RWPE2 (cell line): Measurements from ENCODE around the gene TXNDC12.

Source experiments
- ATAC-seq: fragments of 200-7000 bp; cut with Tn5 transposase; 3 replicates; pipeline ENCODE4 v1.9.1; 2021; ENCODE audit warnings: low read depth
- DNase-seq: peaks from one replicate; pipeline ENCODE4 v3.0.0-alpha.2; 2020; ENCODE audit warnings: low spot score
- H3K27ac ChIP-seq: fragments of 450-650 bp; 2 replicates; pipeline ENCODE4 v1.5.1; 2017; ENCODE audit warnings: mild to moderate bottlenecking; ENCODE audit not compliant: poor library complexity, severe bottlenecking
- H3K27me3 ChIP-seq: fragments of 250-450 bp; sonication (Bioruptor Pico); 2 replicates; pipeline ENCODE4 v1.5.1; 2021; ENCODE audit warnings: mild to moderate bottlenecking, moderate library complexity; ENCODE audit not compliant: insufficient read depth, poor library complexity, severe bottlenecking
- H3K36me3 ChIP-seq: fragments of 250-450 bp; sonication (Bioruptor Pico); 2 replicates; pipeline ENCODE4 v1.5.1; 2020; ENCODE audit warnings: low read depth, mild to moderate bottlenecking, moderate library complexity
- H3K4me1 ChIP-seq: fragments of 250-450 bp; sonication (Bioruptor Pico); 2 replicates; pipeline ENCODE4 v1.5.1; 2021; ENCODE audit warnings: mild to moderate bottlenecking, moderate library complexity; ENCODE audit not compliant: insufficient read depth, poor library complexity, severe bottlenecking
- H3K4me3 ChIP-seq: fragments of 250-450 bp; sonication (Bioruptor Pico); 2 replicates; pipeline ENCODE4 v1.5.1; 2021; ENCODE audit warnings: mild to moderate bottlenecking, moderate library complexity; ENCODE audit not compliant: severe bottlenecking
- H3K9me3 ChIP-seq: fragments of 250-450 bp; sonication (Bioruptor Pico); 2 replicates; pipeline ENCODE4 v1.5.1; 2021; ENCODE audit warnings: mild to moderate bottlenecking, moderate library complexity; ENCODE audit not compliant: severe bottlenecking
- CTCF ChIP-seq: fragments of 450-650 bp; IDR thresholded peaks from one replicate; pipeline ENCODE4 v1.5.1; 2017; ENCODE audit warnings: mild to moderate bottlenecking, moderate library complexity; ENCODE audit not compliant: poor library complexity, severe bottlenecking

The TXNDC12 gene

DNA sequence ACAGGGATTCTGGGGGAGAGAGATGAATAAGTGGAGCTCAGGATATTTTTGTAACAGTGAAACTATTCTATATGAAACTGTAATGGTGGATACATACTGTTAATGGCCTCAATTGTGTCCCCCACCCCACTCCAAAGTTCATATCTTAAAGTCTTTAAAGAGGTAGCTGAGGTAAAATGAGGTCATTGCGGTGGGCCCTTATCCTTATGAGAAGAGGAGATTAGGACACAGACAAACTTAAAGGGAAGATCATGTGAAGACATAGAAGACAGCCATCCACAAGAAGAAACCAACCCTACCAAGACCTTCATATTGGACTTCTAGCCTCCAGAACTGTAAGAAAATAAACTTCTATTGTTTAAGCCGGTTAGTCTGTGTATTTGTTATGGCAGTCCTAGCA is 9.8 kb downstream of the TXNDC12 start:
- TF ChIP-seq CTCF: no peak
- peaks cover 23% of the 10 kb centered on the region for H3K4me1 ChIP-seq
- no peaks in the 10 kb centered on the region for H3K27me3 ChIP-seq
- no peaks in the 10 kb centered on the region for H3K9me3 ChIP-seq
- no peak overlapping the region for H3K4me3 ChIP-seq
- ATAC-seq (no peak), DNase-seq (no peak)
- no peak overlapping the region for H3K27ac ChIP-seq
- peaks cover 31% of the 10 kb centered on the region for H3K36me3 ChIP-seq

- peaks cover 39% of the 10 kb centered on the region for H3K36me3 ChIP-seq
- no peaks in the 10 kb centered on the region for H3K27me3 ChIP-seq
- H3K4me3 ChIP-seq: no peak overlapping the region
- no peaks in the 10 kb centered on the region for H3K9me3 ChIP-seq
- no peak for DNase-seq
- H3K4me1 ChIP-seq: peaks cover 23% of the 10 kb centered on the region
- H3K27ac ChIP-seq: peak overlapping the region; percentile 60
- ATAC-seq: peak; percentile 84
- no peak for TF ChIP-seq CTCF
Observed at GRCh38 chr1:52041551-52042185, 13.3 kb downstream of the TXNDC12 start.

DNA sequence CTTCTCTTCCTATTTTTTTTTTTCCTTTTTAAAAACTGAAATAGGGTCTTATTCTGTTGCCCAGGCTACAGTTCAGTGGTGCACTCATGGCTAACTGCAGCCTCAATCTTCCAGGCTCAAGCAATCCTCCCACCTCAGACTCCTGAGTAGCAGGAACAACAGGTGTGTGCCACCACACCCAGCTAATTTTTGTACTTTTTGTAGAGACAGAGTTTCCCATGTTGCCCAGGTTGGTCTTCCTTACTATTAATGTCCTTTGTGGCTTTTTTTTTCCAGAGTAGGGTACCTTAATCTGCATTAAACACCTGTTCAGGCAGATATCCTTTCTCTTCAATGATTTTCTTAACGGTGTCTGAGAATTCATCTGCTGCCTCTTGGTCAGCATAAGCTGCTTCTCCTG is 17.1 kb downstream of the TXNDC12 start:
- no peaks in the 10 kb centered on the region for H3K27me3 ChIP-seq
- H3K27ac ChIP-seq: no peak overlapping the region
- H3K4me3 ChIP-seq: no peak overlapping the region
- no peaks in the 10 kb centered on the region for H3K9me3 ChIP-seq
- peaks cover 22% of the 10 kb centered on the region for H3K4me1 ChIP-seq
- ATAC-seq: no peak
- no peak for TF ChIP-seq CTCF
- peaks cover 40% of the 10 kb centered on the region for H3K36me3 ChIP-seq
- DNase-seq: no peak

GRCh38 chr1:52037402-52037814 is 17.6 kb downstream of the TXNDC12 start:
- H3K4me1 ChIP-seq: peaks cover 17% of the 10 kb centered on the region
- no peaks in the 10 kb centered on the region for H3K27me3 ChIP-seq
- no peak overlapping the region for H3K27ac ChIP-seq
- DNase-seq: no peak
- no peak for ATAC-seq
- H3K9me3 ChIP-seq: no peaks in the 10 kb centered on the region
- no peak for TF ChIP-seq CTCF
- H3K4me3 ChIP-seq: no peak overlapping the region
- peaks cover 41% of the 10 kb centered on the region for H3K36me3 ChIP-seq

- DNase-seq: no peak
- Histone ChIP-seq H3K9me3 (no peaks in the 10 kb centered on the region), H3K36me3 (peaks cover 46% of the 10 kb centered on the region), H3K4me1 (peaks cover 16% of the 10 kb centered on the region), H3K4me3 (peak overlapping the region; percentile 92), H3K27me3 (no peaks in the 10 kb centered on the region), H3K27ac (peak overlapping the region; percentile 53)
- no peak for TF ChIP-seq CTCF
- no peak for ATAC-seq
Observed at GRCh38 chr1:52034050-52034384, 21.0 kb downstream of the TXNDC12 start.
